ENCODE data around the gene THEM4.
"Not testable (repeated sequence)": the region's sequence is repeated elsewhere in the genome, so short reads cannot be mapped to it uniquely, and the experiment has no call there.

THEM4 gene

GRCh38 chr1:151858030-151858746, 51.1 kb downstream of the THEM4 start:
- no peak for DNase-seq

- DNase-seq: no peak
These were observed 53.4 kb downstream of the THEM4 start for GRCh38 chr1:151855933-151856332.

- not testable (repeated sequence) for DNase-seq
These were observed 53.8 kb downstream of the THEM4 start for GRCh38 chr1:151855516-151855915.

- no peak for DNase-seq
These were observed 54.7 kb downstream of the THEM4 start for GRCh38 chr1:151854658-151855057.

GRCh38 chr1:151853411-151853943, 55.8 kb downstream of the THEM4 start, which contains the start of gene THEM5:
Gene THEM5 (minus strand): TSS chr1:151853712. CDS start chr1:151853565, 147 bp downstream.
- DNase-seq: no peak

GRCh38 chr1:151852733-151853132, 56.6 kb downstream of the THEM4 start:
- DNase-seq: no peak

GRCh38 chr1:151851886-151852285, 57.4 kb downstream of the THEM4 start:
- no peak for DNase-seq

GRCh38 chr1:151849871-151850270, 59.4 kb downstream of the THEM4 start:
- no peak for DNase-seq

DNA sequence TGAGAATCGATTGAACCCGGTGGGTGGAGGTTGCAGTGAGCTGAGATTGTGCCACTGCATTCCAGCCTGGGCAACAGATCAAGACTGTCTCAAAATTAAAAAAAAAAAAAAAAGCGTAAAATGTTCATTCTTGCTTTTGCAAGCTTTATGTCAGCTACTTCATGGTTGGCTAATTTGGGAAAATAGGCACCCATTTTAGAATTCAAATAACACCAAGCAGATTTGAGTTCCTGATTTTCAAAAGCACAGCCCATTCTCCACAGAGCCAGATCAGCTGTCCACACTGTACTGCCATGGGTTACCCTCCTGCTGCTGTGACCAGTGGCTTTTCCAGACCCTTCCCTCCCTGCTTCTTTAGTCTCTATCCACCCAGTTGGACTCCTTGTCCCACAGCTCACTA, 60.2 kb downstream of the THEM4 start:
- DNase-seq: no peak

- no peak for DNase-seq
These were observed 61.3 kb downstream of the THEM4 start for GRCh38 chr1:151847867-151848596.

- DNase-seq: no peak
These were observed 62.5 kb downstream of the THEM4 start for GRCh38 chr1:151846686-151847237.

- no peak for DNase-seq
These were observed 63.2 kb downstream of the THEM4 start for GRCh38 chr1:151846062-151846568.

GRCh38 chr1:151843398-151843797, 65.9 kb downstream of the THEM4 start:
- no peak for DNase-seq

GRCh38 chr1:151841141-151841540, 68.2 kb downstream of the THEM4 start:
- DNase-seq: no peak

GRCh38 chr1:151840421-151840820, 68.9 kb downstream of the THEM4 start:
- no peak for DNase-seq

DNA sequence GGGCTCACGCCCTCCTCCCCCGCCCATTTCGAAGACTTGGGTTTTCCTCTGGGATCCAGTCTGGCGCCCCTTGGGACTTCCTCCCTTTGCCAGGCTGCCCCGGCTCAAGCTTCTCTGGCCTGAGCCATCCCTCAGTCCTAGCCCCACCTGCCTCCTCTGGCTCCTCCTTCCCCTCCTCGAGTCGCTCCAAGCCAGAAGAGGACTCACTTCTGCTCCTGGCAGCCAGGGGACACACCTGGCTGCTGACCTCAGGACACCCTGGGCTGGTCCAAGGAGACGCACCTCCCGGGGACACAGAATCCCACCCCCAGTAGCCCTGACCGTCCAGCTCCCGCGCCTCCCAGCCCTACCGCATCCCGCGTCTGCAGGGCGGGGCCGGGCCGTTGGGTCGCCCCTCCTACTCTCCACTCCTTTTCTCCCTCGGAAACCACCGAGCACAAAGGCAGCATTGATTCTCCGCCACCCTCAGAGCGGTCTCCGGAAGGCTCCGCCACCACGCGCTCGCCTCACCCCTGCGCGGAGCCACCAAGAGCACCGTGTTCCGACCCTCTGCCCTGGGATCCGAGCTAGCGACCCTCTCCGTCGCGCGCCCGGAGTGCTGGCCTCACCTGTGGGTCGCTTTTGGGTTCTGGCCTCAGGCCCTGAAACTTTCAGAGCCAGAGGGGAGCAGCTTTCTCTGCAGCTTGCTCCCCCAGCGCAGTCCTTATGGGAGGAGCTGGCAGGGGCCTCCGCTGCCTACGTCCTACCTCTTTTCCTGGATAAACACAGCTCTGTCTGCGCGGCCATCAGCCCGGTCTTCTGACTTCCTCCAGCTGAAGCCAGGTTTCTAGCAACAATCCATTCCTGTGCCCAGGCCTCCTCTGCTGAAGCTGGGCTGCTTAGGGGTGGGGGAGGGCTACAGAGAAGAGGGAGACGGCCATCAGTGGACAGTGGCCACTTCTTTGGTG, 69.6 kb downstream of the THEM4 start, which contains the start of gene C2CD4D:
C2CD4D (minus strand) TSS at position 364 of the 947 bp plus-strand sequence. CDS start 831 bp downstream, outside the sequence.
- DNase-seq: peak in 1 of 2 donors; percentile 60

- DNase-seq: no peak
These were observed 70.3 kb downstream of the THEM4 start for GRCh38 chr1:151839082-151839412.

- DNase-seq: peak in 1 of 2 donors; percentile 49
These were observed 70.9 kb downstream of the THEM4 start for GRCh38 chr1:151838222-151839081.

GRCh38 chr1:151837884-151838221, 71.5 kb downstream of the THEM4 start:
- DNase-seq: no peak

DNA sequence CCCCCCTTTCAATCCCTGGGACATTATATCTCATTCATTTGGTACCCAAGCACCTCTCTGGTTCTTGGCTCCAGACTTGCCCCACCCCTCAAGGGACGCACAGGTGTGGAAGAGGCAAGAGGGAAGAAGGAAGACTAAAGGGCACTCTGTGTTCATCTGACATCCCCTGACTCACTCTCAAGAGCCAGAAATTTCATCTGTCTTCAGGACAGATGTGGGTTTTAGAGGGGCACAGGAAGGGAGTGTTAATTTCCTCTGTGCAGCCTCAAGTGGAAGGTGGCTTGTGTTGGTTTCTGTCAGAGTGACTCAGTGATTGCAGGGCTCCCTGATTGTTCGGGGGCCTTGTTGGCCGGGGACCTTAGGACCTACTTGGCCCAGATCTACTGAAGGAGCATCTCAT, 72.1 kb downstream of the THEM4 start:
- no peak for DNase-seq

GRCh38 chr1:151835596-151835995, 73.7 kb downstream of the THEM4 start:
- no peak for DNase-seq
